HFF-Myc (cell line): ENCODE results near the gene PPARG.
"Not testable (repeated sequence)": the region's sequence is repeated elsewhere in the genome, so short reads cannot be mapped to it uniquely, and the experiment has no call there.

Experiments
- DNase-seq: peaks from one replicate; pipeline ENCODE4 v3.0.0-alpha.2; 2011; ENCODE audit warnings: low read depth; ENCODE audit errors: extremely low read depth
- H3K4me3 ChIP-seq: replicated peaks from 2 replicates; pipeline ENCODE4 v1.5.1; 2011; ENCODE audit warnings: low read depth, mild to moderate bottlenecking, control low read depth, low read length
- CTCF ChIP-seq: IDR thresholded peaks from 2 replicates; pipeline ENCODE4 v1.5.1; 2012; ENCODE audit warnings: mild to moderate bottlenecking, low read depth, low read length, control low read depth; ENCODE audit errors: missing control alignments

Gene PPARG

GRCh38 chr3:12381199-12381598 lies 92.3 kb downstream of the PPARG start:
- DNase-seq = no peak
- TF ChIP-seq CTCF = no peak

GRCh38 chr3:12383218-12383617 lies 94.3 kb downstream of the PPARG start:
- H3K4me3 ChIP-seq = no peak overlapping the region
- DNase-seq = no peak
- TF ChIP-seq CTCF = no peak

More at GRCh38 chr3:12381199-12381598, 92.3 kb downstream of the PPARG start:
- H3K4me3 ChIP-seq = no peak overlapping the region

GRCh38 chr3:12384451-12385233 lies 95.8 kb downstream of the PPARG start:
- no peak for TF ChIP-seq CTCF
- DNase-seq = no peak

GRCh38 chr3:12386514-12387291 lies 97.8 kb downstream of the PPARG start:
- DNase-seq, H3K4me3 ChIP-seq: not testable (repeated sequence)

More at GRCh38 chr3:12384451-12385233, 95.8 kb downstream of the PPARG start:
- H3K4me3 ChIP-seq = no peak overlapping the region

GRCh38 chr3:12388185-12388584 lies 99.3 kb downstream of the PPARG start:
- no peak overlapping the region for H3K4me3 ChIP-seq
- no peak for DNase-seq
- no peak for TF ChIP-seq CTCF

- DNase-seq = no peak
Measured at GRCh38 chr3:12392101-12392878, 103.4 kb downstream of the PPARG start.

More at GRCh38 chr3:12392101-12392878, 103.4 kb downstream of the PPARG start:
- no peak for TF ChIP-seq CTCF
- no peak overlapping the region for H3K4me3 ChIP-seq
